NCI-H128 (cell line): ENCODE measurements around the gene CBX4.

Experiments used
- DNase-seq: peaks from one replicate; lab custom pipeline; 2025; ENCODE audit not compliant: unreplicated experiment; lab: John Stamatoyannopoulos, UW

Gene CBX4

DNA sequence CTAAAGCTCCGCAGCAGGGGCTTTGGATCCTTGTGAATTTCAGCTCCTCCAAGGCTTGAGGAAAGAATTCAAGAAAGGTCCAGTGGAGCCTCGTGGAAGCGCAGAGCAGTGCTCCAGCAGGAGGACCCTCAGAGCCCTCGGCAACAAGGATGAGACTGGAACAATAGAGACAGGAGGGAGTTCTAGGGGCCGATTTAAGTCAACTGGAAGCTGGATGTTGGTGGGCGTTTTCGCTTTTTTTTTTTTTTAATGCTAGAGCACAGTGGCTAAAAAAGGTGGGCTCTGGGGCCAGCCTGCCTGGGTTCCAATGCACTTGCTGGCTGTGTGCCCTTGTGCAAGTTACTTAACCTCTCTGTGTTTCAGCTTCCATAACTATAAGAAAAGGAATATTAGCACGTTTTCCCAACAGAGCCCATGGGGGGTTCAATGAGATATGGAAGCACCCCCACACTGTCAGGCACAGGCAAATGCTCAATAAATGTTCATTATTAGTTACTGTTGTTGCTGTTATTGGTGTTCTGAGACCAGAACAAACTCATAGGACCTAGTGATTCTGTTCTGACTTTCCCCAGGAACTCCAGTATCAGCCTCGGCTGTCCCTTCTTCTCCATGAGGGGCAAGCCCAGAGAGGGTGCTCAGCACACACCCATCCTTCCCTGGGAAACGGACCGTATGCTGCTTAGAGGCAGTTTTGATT lies 37.1 kb downstream of the CBX4 start:
- DNase-seq: no peak

DNA sequence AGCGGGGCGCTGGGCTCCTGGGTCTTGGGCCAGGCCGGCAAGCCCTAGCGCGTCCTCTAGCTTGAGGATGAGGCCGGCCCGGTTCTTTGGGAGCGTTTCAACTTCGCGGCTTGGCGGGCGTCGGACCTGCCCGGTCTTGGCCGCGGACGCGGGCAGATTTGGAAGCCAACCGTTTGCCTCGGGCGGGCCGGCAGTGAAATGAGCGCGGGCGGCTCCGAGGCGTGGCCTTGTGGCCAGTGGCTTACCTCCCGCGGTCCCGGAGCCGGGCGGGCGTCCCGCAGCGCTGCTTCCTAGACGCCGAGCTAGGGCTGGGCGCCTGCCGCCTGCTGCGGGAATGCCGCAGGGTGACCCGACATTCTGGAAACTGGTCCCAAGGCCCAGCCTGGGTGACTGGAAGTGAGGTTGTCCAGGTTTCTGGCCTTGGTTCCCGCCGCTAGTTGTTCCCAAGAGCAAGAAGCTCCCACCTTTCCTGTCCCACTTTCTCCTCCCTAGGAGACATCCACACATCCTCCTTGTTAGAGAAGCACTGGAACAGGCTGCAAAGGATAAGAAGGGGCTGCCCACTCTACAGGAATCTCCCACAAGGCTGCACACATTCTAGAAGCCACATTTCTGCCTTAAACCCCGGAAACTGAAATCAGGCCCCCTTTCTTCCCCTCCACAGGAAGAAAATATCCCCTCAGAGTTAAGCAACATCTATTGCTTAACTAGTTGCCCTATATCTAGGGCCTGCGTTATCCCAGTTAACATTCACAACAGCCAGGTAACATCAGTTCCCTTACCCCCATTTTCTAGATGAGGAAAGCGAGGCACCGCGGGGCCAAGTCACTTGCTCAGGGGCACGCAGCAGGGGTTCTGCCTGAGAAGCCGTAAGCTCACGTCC lies 37.8 kb downstream of the CBX4 start:
- DNase-seq: no peak

DNA sequence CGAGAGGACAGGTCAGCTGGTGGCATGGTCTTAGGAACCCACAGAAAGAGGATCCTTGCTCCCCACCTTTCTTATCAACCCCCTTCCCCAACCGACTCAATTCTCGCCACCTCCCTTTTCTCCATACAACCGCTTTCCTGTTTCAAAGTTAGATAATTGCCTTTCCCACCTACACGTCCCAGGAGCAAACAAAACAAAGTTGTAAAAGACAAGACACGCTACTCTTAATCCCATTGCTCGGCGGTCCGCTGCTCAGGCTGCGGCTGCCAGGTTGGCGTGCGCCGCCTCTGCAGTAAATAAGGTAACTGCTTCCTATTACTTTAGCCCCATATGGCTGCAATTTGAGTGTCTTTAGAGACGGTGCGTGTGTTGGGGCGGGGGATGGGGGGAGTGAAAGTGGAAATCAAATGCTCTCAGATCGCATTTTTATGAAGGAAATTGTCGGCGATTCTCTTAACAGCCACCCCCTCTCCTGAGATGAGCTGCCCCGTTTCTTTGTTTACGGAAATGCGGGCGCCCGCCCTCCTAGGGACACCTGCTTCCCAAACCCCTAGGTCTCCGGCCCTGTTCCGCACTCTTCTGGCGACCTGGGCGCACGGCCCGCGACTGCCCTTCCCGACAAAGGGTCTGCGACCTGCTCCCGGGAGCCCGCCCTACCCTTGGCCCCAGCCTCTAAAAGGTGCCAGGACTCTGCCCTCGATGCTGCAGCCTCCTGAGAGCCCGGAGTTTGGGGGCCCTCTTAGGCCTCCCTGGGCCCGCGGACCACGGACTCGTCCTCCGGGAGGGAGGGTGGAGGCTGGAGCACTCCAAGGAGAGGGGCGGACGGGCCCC lies 38.7 kb downstream of the CBX4 start:
- DNase-seq: no peak

DNA sequence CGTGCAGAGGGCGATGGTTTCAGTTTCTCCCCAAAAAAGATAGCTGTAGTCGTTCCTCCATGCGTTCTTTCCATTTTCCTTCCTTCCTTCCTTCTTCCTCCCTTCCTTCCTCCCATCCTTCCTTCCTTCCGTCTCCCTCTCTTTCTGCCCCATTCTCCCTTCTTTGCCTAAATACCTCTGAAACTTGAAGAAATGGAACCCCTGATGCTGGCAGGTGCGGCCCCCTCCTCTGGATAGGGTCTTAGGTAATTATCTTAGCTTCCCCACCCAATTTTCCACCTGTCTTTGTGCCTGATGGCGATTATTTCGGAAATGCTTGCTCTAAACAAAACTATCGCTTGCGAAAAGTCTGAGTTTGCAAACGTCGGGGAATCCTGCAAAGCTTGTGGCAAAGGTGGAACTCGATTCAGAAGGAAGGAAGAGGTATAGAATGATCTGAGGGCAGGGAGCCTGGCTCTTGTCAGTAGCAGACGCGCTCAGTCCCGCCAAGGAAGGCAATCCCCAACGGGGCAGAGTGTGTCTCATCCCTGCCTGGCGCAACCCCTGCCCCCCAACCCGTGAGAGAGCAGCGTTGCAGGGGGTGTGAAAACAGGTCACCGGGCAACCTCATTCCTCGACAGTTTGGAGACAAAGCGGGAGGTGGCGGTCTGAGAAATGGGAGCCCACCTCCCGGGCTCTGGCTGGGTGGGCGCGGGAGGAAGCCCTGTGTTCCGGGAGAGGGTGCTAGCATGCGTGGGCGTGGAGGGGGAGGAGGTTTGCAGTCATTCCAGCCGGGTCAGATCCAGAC lies 39.5 kb downstream of the CBX4 start:
- DNase-seq: no peak

DNA sequence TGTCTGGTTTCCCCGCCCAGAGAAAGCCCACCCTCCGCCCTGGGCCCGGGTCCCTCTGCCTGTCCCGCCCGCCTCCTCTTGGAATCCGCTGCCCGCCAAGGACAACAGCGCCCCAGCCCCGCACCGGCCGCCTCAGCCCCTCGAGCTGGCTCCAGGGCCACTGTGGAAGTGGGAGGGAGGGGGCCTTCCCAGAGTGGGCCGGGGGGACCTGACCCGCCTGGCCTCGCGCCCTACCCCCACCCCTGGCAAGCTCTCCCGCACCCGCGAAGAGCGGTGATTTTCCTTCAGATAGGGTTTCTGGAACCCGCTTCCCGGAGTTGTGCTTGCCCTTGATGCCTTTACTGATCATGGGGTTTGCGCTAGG lies 40.1 kb downstream of the CBX4 start:
- DNase-seq: no peak

DNA sequence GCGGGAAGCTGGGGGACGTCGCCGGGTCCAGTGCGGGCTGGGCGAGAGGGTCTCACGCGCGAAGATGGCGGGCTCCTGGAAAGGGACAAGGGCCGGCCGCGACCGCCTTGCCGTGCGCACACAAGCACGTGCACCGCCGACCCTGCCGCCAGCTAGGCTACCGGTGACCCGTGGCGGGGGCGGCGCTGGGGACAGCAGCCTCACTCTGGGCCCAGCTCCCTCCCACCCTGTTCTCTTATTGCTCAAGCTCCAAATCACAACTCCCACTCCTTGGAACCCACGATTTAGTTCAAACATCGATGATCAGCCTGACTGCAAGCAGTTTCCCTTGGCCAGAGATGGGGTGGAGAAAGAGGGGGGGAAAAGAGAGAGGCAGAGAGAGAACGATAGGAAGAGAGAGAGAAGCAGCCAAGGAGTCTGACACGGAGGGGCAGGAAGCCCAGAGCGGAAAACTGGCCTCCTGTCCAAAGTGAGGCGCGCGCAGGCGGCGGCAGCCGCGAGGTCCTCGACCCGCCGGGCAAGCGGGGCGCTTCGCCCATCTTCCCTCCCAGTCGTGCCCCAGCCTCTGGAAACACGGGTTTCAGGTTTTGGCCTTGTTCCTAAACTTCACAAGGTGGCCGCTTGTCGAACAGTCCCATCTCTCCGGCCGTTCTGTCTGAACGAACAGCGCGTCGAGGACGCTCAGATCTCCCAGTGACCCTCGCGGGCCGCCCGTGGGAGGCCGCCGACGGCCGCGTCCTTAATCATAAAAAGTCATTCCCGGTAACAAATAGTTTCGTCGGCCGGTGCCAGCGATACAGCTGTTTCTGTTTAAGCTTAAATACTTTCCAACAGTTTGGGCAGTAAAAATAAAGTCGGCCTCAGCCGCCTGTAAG lies 40.7 kb downstream of the CBX4 start:
- DNase-seq: no peak

DNA sequence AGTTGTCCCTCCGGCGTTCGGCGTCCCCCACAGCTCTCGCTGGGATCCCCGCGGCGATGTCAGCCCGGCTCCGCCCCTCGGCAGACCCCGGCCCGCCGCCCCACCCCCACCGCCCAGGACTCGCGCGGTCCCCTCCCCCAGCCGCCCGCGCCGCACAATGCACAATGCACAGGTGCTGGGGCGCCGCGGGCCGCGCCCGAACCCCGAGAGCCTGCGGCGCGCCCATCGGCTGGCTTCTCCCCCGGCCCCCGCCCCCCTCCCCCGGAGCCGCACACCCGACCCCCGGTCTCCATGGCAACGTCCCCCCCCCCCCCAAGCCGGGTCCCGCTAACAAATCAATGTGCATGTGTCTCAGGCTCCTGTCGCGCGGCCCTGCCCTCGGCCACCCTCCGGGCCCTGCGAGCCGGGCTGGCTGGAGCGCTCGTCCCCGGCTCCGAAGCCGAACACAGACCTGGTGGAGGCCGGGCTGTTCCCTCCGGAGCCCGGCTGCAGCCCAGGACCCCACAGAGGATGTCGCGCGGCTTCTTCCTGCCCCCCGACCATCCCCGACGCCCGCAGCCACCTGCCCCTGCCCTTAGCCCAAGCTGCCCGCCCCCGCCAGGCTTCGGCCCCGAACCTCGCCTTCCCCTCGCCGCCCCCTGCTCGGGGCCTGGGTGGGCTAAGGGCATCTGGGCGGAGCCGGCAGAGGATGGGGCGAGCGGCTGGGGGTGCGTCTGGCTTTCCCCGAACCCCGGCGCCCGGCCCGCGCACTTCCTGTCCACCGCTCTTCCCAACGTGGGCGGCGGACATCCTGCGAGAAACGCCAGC lies 41.5 kb downstream of the CBX4 start:
- DNase-seq: peak; percentile 81

DNA sequence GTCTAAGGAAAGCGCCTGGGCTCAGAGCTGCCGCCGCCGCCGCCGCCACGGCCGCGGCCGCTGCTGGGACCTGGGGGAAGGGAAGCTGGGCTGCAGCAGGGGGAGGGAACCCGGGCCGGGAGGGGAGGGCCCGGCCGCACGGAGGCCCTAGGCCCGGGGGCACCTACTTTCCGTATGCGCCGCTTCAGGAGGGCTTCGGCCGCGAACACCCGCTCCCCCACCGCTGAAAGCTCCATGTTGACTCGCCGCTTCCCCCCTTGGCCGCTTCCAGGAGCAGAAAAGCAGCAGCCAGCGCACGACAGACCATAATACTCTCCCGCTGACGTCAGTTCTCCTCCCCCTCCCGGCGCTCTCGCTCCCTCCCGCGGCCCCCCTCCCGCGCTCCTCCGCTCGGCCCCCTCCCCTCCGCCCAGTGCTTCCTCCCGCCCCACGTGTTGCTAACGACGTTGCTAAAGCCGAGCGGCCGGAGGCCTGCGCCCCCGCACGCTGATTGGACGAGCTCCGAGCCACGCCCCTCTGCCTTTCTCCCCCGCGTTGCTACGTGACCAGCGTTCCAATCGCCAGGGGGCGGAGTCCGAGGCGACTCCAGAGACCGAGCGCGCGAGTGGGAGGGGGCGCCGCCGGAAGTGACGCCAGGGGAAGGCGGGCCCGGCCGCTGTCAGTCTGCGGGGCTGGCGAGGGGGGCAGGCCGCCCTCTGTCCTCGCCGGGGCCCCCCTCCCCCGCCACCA lies 42.3 kb downstream of the CBX4 start, which contains the start of gene CBX8:
CBX8 (minus strand) TSS at position 315 of the 729 bp plus-strand sequence; CDS start at position 236, 79 bp downstream.
- peak; percentile 97 for DNase-seq

DNA sequence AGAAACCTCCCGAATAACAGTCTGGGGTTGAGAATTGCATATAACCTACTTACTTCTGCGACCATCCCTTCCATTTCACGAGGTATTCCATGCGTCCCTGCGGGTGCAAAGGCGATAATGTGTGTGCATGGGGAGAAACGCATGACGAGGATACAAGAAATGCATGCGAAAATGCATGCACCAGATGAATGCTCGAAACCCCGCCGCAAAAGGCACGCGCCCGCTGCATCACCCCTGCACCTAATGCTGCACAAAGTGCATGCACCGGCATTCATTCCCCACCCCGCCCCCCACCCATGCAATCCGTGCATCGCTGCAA lies 42.8 kb downstream of the CBX4 start:
- no peak for DNase-seq

DNA sequence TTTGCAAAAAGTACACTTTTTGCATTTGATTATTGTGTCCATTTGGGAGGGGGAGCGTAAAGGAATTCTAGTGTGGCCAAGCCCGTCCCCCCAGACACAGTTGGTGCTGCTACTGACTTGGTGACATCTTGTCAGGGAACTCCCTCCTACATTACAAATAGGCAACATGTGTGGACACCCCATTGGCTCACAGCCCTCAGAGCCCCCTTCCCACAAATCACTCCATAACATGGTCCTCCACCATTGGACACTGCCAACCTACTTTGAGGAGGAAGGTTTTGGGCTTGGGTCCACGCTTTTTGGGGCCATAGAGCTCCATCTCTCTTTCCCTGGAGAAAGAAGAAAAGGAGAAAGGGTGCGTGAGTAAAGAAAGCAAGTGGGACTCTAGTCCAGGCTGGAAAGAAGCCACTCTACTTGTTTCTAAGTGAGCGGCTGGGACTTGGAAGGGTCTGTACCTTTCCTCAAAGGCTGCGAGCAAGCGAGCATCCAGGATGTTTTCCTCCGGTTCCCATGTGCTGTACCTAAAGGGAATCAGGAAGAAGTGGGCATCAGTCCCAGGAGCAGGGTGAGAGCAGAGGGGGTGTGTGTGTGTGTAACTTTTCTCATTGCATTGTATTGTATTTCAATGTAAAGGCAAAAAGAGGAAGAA lies 43.3 kb downstream of the CBX4 start:
- no peak for DNase-seq

DNA sequence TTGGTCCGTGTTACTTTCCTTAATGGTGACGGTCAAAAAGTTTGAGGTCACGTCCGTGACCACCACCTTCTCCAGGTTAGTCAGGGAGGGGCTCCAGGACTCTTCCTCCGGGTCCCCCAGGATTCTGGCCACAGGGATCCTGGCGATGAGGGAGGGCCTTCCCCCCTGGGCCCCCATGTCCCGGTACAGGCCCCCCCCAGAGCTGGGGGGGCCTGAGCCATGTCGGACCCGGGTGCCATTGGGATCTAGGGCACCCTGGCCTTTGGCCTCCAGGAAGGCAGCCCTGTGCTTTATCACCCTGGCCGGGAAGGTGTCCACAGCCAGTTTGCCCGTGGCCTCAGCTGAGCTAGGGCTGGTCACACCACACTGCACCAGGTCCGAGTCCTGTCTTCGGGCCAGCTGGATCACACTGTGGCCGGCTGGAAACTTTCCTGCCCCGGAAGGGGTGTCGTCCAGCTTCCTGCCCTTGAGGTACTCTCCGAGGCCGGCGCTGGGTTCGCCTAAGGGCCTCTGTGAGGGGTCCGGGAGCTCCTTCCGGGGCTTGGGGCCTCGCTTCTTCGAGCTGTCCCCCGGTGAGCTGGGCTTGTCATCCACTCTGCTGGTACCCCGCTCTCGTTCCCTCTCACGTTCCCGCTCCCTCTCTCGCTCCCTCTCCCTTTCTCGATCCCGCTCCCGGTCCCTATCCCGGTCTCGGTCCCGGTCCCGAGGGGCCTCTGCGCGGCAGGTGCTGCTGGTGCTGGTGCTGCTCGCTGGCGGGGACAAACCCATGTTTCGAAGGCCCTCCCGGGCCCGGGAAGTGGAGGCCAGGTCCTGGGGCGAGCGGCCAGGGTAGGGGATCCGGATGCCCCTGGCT lies 44.4 kb downstream of the CBX4 start:
- no peak for DNase-seq

DNA sequence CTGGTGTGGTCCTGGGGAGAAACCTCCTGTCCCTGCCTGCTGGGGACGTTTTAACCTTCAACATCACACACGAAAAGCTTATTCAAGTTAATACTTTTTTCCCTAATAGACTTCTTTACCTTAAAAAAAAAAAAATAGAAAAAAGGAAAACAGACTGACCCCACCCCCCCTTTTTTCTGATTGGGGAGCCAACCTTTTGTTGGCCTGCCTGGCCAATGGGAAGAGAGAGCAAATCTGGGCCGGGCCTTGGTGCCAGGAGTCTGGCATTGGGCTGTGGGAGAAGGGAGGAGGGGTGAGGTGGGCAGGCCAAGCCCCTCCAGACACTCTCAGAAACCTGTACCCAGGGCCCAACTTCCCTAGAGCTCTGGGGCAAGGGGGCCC lies 45.3 kb downstream of the CBX4 start:
- DNase-seq: no peak

DNA sequence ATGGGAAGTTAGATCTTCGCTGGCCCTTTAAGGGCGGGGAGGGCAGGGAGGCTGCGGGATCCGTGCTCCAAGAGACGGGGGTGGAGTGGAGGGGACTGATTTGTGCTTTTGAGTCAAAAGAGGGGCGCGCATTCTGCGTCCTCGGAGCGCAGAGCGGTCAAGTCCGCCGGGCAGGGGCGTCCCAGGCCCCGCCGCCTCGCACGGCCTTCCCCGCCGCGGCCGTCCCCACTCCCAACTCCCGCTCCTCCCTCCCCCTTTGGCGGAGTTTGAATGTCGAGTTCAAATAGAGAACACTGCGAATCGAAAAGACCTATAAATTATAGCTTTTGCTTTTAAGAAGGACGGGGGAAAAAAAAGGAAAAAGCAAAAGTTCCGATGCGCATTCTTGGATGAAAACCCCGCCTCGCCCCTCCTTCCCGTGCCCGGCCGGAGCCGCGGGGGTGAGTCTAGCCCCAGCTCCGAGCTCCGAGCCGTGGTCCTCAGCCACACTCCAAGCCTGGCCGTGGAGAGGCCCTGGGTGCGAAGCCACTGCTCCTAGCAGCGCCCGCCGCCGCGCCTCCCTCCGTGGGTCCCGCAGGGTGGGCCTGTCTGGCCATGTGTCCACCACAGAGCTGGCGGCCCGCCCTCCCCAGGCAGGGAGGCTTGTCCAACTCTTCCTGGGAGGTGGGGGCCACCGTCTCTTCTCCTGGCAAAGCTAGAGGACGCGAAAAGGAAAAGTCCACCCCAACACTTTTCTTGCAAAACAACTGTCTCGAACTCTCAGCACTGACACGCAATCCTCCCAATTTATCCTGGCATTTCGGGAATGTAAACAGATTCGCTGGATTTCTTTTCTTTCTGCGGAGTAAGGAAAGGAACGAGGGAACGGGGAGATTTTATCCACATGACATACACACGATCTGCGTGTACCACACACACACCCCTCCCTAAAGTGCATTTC lies 46.0 kb downstream of the CBX4 start:
- no peak for DNase-seq

DNA sequence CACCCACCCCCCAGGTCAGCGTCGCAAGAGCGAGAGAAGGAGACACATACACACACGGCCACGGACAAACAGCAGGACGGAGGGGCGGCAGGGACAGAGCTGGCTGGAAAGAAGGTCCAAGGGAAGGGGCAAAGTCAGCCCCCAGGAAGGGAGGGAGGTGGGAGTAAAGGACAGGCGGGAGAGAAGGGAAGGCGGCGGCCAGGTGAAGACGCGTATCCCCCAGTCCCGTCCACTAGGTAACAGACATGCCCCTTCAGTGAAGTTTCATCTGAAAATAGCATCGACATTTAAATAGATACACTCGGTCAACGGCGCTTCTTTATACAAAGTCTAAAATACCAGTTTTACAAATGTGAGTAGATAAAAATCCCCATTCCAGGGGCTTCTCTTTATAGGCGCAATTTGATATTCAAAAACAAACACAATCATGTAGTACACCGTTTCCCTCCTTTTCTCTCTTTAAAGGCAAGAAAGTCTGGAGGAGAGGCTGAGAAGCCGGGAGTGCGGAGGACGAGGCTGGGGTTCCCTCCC lies 46.8 kb downstream of the CBX4 start:
- no peak for DNase-seq

DNA sequence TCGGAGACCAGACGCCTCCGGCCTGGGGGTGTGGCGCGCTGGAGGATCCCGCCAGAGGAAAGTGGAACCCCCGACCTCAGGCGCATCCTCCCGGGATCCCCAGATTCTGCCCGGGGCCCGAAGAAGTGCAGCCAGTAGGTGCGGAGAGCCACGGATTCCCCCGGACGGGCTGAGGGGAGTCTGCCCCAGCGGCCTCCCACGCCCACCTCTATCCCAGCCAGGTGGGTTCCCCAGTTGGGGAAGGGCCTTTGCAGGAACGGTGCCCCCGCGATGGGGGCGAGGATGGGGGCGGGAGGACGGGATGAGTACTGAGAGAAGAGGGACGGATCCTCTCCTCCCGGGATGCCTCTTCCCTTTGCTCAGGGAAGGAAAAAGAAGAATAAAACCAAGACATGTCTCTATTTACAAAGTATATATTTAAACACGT lies 47.5 kb downstream of the CBX4 start:
- no peak for DNase-seq
